ENCODE measurements around the gene FZD10. TPM values are rescaled to one million over a fixed set of nuclear protein-coding genes. Genes with fewer than 3 reads are reported as not detected.

FZD10 gene
- total RNA-seq, 2 donors from 2014 or later: under 0.01 to 0.52 TPM

DNA sequence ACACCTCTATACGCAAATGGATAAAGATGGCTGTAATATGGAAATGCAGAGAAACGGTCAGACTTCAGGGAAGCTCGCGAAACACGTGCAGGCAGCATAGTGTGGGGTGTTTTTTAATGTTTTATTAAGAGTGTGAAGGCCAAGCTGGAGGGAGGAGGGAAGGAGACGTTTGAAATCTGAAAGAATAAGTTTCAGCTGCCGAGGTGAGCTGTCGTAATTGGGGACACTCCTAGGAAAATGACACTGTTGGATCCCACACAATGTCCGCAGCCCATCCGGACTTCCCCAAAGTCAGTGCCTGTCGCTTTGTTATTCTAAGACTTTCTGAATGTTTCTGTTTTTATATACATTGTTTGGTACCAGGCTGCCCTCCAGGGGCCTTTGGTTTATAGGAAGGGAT lies 8.3 kb downstream of the FZD10 start:
- H3K9me3 ChIP-seq: no peaks in the 10 kb centered on the region
- H3K4me3 ChIP-seq: no peak overlapping the region
- 36 to 38% methylated on average over 11 of the region's 11 CpGs for WGBS, 2 donors
- H3K27me3 ChIP-seq: no peaks in the 10 kb centered on the region
- no peak for ATAC-seq
- intact Hi-C loops (cut with DNase I): no loop called here
- H3K4me1 ChIP-seq: no peaks in the 10 kb centered on the region
- no peak overlapping the region for H3K27ac ChIP-seq
- H3K36me3 ChIP-seq (replicated peaks in 1 of 2; ENCODE audit: insufficient read depth in 1 of 2, low read depth in 2 of 2): no peaks in the 10 kb centered on the region
- no peak for TF ChIP-seq CTCF (IDR thresholded peaks at IDR 0.05)
- no peak for DNase-seq

- H3K27ac ChIP-seq: no peak overlapping the region
- no peaks in the 10 kb centered on the region for H3K36me3 ChIP-seq (replicated peaks in 1 of 2; ENCODE audit: insufficient read depth in 1 of 2, low read depth in 2 of 2)
- H3K4me1 ChIP-seq: no peaks in the 10 kb centered on the region
- no peak for DNase-seq
- intact Hi-C loops (cut with DNase I): no loop called here
- WGBS, 2 donors: 38 to 41% methylated on average over 14 of the region's 14 CpGs
- H3K27me3 ChIP-seq: no peaks in the 10 kb centered on the region
- no peak for TF ChIP-seq CTCF (IDR thresholded peaks at IDR 0.05)
- no peak for TF ChIP-seq POLR2A (IDR thresholded peaks at IDR 0.05)
- ATAC-seq: no peak
- H3K9me3 ChIP-seq: peaks cover 0 to 7% (median 0%) of the 10 kb centered on the region in 3 donors
- H3K4me3 ChIP-seq: no peak overlapping the region
Measured at GRCh38 chr12:130177635-130178242, 15.5 kb downstream of the FZD10 start.

DNA sequence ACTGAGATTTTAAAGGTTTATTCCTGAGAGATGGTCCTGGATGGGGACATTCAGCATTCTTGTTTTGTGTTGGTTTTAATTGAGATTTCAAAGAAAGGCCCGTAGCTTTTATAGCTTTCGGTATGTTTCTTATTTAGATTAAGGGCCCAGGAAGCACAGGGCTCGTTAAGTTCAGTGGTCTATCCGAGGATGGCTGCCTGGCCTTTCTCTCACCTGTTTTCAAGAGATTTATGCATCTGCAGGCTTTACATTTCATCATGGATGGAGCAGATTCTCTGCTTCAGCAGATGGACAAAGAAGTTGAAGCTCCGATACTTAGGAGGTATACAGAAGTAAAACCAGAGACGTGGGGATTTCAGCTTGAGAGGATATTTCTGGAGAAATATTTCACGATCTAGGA lies 16.0 kb downstream of the FZD10 start:
- Histone ChIP-seq H3K4me1 (no peaks in the 10 kb centered on the region), H3K27ac (no peak overlapping the region), H3K9me3 (peaks cover 0 to 7% (median 0%) of the 10 kb centered on the region in 3 donors), H3K27me3 (no peaks in the 10 kb centered on the region), H3K4me3 (no peak overlapping the region), H3K36me3 (replicated peaks in 1 of 2; ENCODE audit: insufficient read depth in 1 of 2, low read depth in 2 of 2) (no peaks in the 10 kb centered on the region)
- intact Hi-C loops (cut with DNase I): no loop called here
- no peak for TF ChIP-seq CTCF (IDR thresholded peaks at IDR 0.05)
- DNase-seq: no peak
- WGBS, 2 donors: 68 to 75% methylated on average over 7 of the region's 7 CpGs
- ATAC-seq: no peak

- intact Hi-C loops (cut with DNase I): no loop called here
- no peaks in the 10 kb centered on the region for H3K27me3 ChIP-seq
- H3K27ac ChIP-seq: no peak overlapping the region
- no peaks in the 10 kb centered on the region for H3K4me1 ChIP-seq
- no peak overlapping the region for H3K4me3 ChIP-seq
- 61% methylated on average over 6 to 7 of the region's 7 CpGs for WGBS, 2 donors
- ATAC-seq (no peak), DNase-seq (no peak)
- TF ChIP-seq POLR2A (IDR thresholded peaks at IDR 0.05) (no peak), CTCF (IDR thresholded peaks at IDR 0.05) (no peak)
- H3K9me3 ChIP-seq: peaks cover 0 to 7% (median 0%) of the 10 kb centered on the region in 3 donors
- H3K36me3 ChIP-seq (replicated peaks in 1 of 2; ENCODE audit: insufficient read depth in 1 of 2, low read depth in 2 of 2): no peaks in the 10 kb centered on the region
Measured at GRCh38 chr12:130179191-130179590, 16.9 kb downstream of the FZD10 start.

DNA sequence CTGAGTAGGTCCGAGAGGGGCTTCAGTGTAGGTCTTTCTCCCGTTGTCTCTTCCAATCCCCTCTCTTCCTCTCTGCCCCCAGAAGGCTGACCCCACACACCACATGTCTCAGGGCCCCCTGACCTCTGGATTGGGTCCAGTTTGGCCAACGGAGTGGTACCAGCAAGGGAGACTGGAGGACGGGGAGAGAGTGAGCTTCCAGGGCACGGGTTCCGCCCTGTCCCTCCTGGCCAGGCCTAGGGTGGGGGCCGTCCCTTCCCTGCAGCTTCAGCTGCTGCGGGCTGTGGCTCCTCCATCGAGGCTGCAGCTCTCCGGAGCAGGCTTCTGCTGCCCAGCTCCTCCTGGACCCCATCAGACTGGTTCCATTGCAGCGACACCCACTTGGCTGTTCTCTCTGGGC lies 17.4 kb downstream of the FZD10 start:
- intact Hi-C loops (cut with DNase I): no loop called here
- DNase-seq (no peak), ATAC-seq (no peak)
- Histone ChIP-seq H3K4me1 (no peaks in the 10 kb centered on the region), H3K27ac (no peak overlapping the region), H3K4me3 (no peak overlapping the region), H3K9me3 (peaks cover 0 to 7% (median 0%) of the 10 kb centered on the region in 3 donors), H3K36me3 (replicated peaks in 1 of 2; ENCODE audit: insufficient read depth in 1 of 2, low read depth in 2 of 2) (no peaks in the 10 kb centered on the region), H3K27me3 (no peaks in the 10 kb centered on the region)
- TF ChIP-seq CTCF (IDR thresholded peaks at IDR 0.05) (no peak), POLR2A (IDR thresholded peaks at IDR 0.05) (no peak)
- 72 to 73% methylated on average over 7 to 11 of the region's 11 CpGs for WGBS, 2 donors

Data from body of pancreas (tissue), 4 donors.